Fibroblast of villous mesenchyme (primary cell): Measurements from ENCODE around the gene COX7A2L. TPM values are rescaled to one million over a fixed set of nuclear protein-coding genes. Genes with fewer than 3 reads are reported as not detected.
"Not testable (repeated sequence)": the region's sequence is repeated elsewhere in the genome, so short reads cannot be mapped to it uniquely, and the experiment has no call there.

ENCODE experiments used
- DNase-seq: peaks from one replicate; pipeline ENCODE4 v3.0.0-alpha.2; 2010; ENCODE audit warnings: low read depth
- H3K4me3 ChIP-seq: 2 replicates; pipeline ENCODE4 v1.5.1; 2011; ENCODE audit warnings: low read depth, mild to moderate bottlenecking, low read length
- CTCF ChIP-seq: IDR thresholded peaks from 2 replicates; pipeline ENCODE4 v1.5.1; 2012; ENCODE audit warnings: low read depth, mild to moderate bottlenecking, low read length; ENCODE audit not compliant: insufficient read depth
- total RNA-seq: library from RNA; depleted of rRNA; stranded (reverse); fragments of >200 nt; gene quantifications from 2 replicates; pipeline ENCODE4 v1.2.3, GENCODE V29; 2012

COX7A2L gene
- 174 and 189 TPM in 2 replicates for total RNA-seq

- TF ChIP-seq CTCF, result peak; percentile 24
- peak; percentile 98 for DNase-seq
- peak within 1 kb of the TSS; percentile 89 for H3K4me3 ChIP-seq
Observed at GRCh38 chr2:42360890-42361727, at the start of gene COX7A2L. TSS of gene COX7A2L (minus strand) at chr2:42361217. CDS start at chr2:42361161, 56 bp downstream.

GRCh38 chr2:42408009-42408408, 47.0 kb upstream of the COX7A2L start:
- no peak for TF ChIP-seq CTCF
- no peak overlapping the region for H3K4me3 ChIP-seq
- DNase-seq, result no peak

DNA sequence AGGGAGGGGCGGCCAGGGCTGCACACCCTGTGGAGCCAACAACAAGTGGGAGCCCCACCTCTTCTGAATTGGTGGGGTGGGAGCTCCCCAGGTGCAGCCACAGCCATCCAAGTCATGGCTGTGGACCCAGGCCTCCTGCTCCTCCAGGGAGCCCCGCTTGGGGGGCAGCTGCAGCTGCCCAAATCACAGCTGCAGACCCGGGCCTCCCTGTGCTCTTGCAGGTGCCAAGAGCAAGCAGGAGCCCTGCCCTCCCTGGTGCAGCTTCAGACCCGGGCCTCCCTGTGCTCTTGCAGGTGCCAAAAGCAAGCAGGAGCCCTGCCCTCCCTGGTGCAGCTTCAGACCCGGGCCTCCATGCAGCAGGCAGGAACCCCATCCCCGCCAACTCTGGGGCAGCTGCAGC, 46.5 kb upstream of the COX7A2L start:
- no peak for DNase-seq
- TF ChIP-seq CTCF, result no peak
- no peak overlapping the region for H3K4me3 ChIP-seq

DNA sequence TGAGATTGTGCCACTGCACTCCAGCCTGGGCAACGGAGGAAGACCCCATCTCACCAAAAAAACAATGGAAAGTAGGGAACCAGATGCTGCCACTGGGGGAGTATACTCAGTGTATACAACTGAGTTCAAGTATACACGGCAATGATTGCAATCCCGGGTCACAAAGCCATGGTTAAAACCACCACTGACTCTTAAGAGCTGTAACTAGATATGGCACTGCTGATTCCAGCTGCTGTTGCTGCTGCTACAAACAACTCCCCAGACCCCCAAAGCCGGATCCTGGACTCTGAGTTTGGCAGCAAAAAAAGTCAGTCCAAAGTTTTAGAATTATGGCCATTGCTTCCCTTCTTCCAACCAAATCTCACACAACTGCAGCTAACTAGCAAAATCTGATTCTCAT, 43.7 kb upstream of the COX7A2L start:
- no peak for TF ChIP-seq CTCF
- DNase-seq, result no peak
- H3K4me3 ChIP-seq, result no peak overlapping the region

DNA sequence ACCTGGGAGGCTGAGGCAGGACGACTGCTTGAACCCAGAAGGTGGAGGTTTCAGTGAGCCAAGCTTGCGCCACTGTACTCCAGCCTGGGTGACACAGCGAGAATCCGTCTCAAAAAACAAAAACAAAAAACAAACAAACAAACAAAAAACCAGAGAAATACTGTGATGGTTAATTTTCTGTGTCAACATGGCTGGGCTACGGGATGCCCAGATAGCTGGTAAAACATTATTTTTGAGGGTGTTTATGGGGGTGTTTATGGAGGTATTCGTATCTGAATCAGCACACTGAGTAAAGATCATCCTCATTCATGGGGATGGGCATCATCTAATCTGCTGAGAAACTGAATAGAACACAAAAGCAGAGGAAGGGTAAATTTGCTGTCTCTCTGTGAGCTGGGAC, 40.8 kb upstream of the COX7A2L start:
- H3K4me3 ChIP-seq, result no peak overlapping the region
- TF ChIP-seq CTCF, result no peak
- DNase-seq, result no peak

- H3K4me3 ChIP-seq, DNase-seq: not testable (repeated sequence)
Observed at GRCh38 chr2:42398052-42398451, 37.0 kb upstream of the COX7A2L start.

GRCh38 chr2:42393320-42393719, 32.3 kb upstream of the COX7A2L start:
- H3K4me3 ChIP-seq, DNase-seq: not testable (repeated sequence)

DNA sequence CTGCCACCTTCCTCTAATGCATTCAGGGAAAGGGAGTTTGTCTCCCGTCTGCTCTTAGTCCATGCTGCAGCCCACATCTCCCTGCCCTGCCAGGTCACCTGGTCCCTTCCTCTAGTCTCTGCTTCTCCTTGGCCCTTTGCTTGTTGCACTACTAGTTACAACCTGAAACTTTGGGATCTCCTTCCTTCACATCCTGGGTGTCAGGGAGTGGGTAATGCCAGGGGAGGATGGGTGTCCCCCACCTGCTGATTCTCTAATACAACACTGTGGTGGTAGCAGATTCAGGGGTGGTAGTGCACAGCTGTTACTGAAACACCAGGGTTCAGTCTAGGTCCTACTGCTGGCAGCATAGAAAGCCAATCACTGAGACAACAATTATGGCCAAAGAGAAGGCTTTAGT, 31.2 kb upstream of the COX7A2L start:
- H3K4me3 ChIP-seq, result no peak overlapping the region
- DNase-seq, result no peak
- TF ChIP-seq CTCF, result no peak
